HG03354 (cell line): ENCODE data around the gene LCN2.
"Not testable (repeated sequence)": the region's sequence is repeated elsewhere in the genome, so short reads cannot be mapped to it uniquely, and the experiment has no call there.

ENCODE experiments used
- ATAC-seq: cut with Tn5 transposase; IDR thresholded peaks from one replicate; pipeline ENCODE4 v1.9.1; 2021; ENCODE audit warnings: mild to moderate bottlenecking; ENCODE audit not compliant: unreplicated experiment, poor library complexity, severe bottlenecking

Gene LCN2

DNA sequence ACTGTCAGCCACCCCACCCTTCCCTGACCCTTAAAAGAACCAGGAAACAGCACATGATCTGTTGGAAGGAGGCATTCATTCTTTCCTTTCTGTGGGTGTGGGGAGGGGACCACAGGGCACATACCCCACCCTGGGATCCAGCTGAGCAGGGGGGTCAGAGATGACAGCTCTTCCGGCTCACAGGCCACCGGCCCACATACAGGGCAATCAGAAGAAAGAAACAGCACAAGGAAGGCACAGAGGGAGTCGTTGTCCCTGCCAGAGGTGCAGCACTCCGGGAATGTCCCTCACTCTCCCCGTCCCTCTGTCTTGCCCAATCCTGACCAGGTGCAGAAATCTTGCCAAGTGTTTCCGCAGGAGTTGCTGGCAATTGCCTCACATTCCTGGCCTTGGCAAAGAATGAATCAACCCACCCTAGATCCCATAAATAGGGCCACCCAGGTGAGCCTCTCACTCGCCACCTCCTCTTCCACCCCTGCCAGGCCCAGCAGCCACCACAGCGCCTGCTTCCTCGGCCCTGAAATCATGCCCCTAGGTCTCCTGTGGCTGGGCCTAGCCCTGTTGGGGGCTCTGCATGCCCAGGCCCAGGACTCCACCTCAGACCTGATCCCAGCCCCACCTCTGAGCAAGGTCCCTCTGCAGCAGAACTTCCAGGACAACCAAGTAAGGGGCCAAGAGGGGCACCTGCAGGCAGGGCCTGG, at the start of gene LCN2:
Gene LCN2, plus strand, starts transcription at position 453 of the 701 bp plus-strand sequence. Its CDS starts 73 bp downstream, at position 526.
- no peak for ATAC-seq

DNA sequence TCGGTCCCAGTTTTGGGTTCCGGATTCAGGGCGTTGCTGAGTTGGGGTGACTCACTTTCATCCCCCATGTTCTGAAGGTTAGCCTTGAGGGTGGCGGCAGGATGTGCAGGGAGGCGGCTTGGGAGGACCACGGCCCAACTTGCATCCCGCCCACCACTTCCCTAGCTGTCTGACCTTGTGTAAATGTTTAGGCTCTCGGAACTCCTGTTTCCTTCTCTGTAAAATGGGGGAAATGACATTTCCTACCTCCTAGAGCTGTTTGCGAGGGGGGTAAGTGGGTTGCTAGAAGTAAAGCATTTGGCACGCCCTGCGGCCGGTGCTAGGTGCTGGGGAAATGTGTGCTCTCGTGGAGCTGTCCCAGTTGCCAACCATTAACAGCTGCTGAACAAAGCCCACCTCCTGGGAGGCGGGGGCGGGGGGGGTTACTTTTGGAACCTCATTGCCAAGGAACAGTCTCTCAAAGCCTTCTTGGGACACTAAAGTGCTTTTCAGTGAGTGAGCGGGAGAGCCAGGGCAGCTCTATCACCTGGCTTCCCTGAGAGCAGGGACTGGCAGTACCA, 49.2 kb upstream of the LCN2 start:
- ATAC-seq, result no peak

DNA sequence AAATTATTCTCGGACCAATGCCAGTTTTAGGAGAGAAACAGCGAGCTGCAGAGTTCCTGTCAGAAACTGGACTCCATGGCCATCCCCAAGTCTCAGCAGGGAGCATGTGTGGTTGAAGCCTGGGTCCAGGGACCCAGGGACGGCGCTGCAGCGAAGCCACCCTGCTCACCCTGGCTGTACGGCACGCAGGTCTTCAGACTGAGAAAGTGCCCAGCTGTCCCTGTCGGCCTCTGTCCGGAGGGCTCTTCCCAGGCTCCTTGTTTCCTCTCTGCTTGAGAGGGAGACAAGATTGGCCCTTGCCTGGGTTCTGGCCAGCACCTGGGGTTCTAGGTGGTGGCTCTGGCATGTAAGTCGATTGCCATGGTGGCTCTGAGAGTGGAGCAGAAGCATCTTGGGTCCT, 48.7 kb upstream of the LCN2 start:
- no peak for ATAC-seq

DNA sequence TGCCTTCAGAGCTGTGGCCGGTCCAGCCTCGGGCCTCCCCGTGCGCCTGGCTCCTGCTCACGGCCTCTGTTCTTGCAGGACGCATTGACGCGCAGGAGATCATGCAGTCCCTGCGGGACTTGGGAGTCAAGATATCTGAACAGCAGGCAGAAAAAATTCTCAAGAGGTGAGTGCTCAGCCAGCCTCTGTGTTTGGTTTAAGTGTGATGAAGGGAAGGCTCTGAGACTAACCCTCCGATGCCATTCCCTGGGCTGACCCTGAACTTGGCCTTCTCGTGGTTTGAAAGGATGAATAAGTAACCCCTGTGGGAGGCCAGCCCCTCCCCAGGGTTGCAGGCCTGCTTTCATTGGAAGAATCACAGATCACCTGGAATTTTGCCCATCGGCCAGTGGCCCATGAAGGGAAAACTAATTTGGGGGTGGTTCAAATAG, 48.0 kb upstream of the LCN2 start:
- no peak for ATAC-seq

DNA sequence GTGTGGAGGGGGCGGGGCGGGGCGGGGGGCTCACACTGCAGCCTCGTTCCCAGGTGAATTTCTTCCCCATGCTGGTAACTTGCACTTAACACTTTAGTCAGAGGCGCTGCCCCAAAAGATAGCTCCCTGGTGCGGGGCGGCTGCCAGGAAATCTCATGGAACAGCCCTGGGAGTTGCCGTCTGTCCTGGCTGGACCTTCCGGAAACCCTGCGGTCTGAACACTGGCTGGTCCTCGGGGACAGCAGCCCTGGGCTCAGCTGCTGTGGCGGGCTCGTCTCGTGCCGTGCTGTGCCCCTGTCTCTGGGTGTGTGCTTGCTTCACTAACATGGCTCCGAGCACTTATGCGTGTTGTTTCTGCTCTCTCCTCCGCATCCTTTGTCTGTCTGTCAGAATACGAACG, 47.6 kb upstream of the LCN2 start:
- ATAC-seq, result no peak

DNA sequence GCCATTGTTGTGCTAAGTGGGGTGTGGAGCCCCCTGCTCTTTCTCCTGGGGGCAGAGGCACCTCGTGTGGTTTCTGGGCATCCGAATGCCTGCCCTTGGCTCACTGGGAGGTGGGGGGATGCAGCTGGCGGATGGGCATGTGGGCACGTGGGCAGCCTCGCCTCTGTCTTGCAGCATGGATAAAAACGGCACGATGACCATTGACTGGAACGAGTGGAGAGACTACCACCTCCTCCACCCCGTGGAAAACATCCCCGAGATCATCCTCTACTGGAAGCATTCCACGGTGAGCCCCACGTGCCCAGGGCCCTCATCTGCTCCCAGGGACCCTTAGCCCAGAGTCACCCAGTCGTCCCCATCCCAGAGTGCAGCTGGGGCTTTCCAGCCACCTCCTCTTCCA, 47.1 kb upstream of the LCN2 start:
- no peak for ATAC-seq

DNA sequence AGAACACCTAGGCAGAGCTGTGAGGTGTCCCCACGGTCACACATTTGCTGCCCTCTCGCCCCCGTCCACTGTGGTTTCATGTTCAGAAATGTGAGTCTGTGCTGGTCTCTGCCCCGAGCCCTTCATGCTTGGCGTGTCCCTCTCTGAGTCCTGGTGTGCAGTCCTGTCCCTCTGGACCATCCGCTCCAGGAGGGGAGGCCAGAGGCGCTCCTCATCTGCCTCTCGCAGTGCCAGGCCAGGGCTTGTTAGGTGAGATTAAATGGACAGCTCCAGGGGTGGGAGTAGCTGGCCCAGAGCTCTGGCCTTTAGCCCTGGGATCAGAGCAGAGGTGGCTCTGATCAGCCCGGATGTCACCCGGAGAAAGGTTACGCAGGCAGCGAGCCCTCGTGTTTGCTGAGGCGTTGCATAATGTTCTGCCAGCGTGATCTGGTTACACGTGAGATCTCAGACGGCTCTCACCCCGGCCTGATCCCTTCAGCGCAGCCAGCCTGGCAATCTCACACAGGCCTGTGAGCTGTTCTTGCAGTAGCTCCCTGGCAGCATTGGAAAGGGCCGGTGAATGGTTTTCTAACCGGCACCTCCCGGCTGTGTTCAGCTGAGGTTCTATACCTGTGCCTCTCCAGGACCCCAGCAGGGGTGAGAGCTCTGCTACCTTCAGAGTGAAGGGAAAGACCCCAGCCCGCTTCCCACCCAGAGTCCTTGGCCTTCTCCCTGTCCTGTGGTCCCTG, 46.2 kb upstream of the LCN2 start:
- no peak for ATAC-seq

DNA sequence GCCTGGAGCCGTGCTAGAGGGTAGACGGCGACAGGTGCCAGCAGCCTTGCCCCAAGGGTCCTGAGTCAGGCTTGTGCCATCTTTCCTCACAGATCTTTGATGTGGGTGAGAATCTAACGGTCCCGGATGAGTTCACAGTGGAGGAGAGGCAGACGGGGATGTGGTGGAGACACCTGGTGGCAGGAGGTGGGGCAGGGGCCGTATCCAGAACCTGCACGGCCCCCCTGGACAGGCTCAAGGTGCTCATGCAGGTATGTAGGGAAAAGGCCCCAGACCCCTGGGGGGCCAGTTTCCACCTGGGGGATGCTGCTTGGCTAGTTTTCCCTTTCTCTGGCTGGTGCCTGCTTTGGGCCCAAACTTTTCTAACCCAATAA, 45.7 kb upstream of the LCN2 start:
- ATAC-seq, result no peak

DNA sequence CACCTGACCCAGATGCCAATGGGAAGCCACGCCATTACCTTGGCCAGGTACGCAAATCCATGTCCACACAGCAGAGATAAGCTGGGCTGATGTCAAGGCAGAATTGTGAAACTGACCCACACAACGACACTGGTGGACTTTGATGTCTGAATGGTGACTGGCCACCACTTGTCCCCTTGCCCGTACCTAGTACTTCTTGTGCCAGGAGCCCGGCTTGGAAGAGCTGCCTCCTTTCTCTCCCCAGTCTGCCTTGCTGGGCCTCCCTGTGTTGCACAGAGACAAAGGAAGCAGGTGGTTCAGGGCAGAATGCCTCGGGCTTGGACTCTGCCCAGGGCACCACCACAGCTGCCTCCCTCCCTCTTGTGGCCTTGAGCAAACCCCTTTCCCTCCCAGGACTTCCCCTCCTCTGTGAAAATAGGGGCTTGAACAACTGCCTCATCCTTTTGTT, 45.1 kb upstream of the LCN2 start:
- no peak for ATAC-seq

DNA sequence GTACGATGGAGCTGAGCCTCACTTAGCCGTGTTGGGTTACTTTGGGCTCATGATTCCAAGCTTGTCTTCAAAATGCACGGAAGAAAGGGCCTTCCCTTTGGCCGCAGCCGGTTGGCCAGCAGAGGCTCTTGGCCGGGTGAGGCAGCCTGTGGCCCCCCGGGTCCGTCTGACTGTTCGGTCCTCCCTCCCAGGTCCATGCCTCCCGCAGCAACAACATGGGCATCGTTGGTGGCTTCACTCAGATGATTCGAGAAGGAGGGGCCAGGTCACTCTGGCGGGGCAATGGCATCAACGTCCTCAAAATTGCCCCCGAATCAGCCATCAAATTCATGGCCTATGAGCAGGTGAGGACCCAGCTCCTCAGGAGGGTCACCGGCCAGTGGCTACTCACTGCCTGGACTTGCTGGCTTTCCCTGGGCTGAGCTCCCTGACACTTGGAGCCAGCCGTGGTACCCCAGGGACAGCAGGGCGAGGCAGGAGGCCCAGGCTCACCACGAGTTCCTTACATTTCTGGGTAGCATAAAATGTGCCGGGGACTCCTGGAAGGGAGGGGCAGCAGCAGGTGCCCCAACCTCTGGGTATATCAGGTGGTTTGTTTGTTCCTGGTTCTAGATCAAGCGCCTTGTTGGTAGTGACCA, 43.6 kb upstream of the LCN2 start:
- no peak for ATAC-seq

DNA sequence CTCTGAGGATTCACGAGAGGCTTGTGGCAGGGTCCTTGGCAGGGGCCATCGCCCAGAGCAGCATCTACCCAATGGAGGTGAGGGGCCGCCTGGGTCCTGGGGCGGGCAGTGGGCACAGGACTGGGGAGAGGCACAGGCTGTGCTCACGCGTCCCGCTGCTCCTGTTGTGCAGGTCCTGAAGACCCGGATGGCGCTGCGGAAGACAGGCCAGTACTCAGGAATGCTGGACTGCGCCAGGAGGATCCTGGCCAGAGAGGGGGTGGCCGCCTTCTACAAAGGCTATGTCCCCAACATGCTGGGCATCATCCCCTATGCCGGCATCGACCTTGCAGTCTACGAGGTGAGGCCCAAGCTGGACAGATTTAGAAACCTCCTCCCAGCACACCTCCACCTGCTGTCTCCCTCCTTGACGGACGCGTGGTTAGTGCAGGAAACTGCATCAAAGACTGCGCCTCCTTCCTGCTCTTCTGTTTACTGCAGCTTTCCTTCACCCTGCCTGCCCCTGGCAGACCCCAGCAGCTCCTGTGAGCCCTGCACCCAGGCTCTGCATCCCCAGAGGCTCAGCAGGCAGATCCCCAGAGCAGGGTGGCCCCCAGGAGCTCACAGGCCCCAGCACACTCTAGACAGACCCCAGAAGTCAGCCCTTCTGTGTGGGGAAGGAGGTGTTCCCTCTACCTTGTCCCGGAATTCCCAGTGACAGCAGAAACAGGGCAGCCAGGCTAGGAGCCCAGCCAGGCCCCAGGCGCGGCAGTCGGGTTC, 42.9 kb upstream of the LCN2 start:
- no peak for ATAC-seq

DNA sequence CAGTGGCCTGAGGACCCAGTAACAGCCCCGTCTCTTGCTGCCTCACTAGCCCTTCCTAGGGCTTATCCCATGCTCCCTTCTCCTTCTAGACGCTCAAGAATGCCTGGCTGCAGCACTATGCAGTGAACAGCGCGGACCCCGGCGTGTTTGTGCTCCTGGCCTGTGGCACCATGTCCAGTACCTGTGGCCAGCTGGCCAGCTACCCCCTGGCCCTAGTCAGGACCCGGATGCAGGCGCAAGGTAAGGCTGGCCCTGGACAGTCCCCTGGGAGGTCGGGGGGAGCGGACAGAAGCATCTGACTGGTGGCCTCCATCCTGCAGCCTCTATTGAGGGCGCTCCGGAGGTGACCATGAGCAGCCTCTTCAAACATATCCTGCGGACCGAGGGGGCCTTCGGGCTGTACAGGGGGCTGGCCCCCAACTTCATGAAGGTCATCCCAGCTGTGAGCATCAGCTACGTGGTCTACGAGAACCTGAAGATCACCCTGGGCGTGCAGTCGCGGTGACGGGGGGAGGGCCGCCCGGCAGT, 42.2 kb upstream of the LCN2 start:
- ATAC-seq, result no peak

DNA sequence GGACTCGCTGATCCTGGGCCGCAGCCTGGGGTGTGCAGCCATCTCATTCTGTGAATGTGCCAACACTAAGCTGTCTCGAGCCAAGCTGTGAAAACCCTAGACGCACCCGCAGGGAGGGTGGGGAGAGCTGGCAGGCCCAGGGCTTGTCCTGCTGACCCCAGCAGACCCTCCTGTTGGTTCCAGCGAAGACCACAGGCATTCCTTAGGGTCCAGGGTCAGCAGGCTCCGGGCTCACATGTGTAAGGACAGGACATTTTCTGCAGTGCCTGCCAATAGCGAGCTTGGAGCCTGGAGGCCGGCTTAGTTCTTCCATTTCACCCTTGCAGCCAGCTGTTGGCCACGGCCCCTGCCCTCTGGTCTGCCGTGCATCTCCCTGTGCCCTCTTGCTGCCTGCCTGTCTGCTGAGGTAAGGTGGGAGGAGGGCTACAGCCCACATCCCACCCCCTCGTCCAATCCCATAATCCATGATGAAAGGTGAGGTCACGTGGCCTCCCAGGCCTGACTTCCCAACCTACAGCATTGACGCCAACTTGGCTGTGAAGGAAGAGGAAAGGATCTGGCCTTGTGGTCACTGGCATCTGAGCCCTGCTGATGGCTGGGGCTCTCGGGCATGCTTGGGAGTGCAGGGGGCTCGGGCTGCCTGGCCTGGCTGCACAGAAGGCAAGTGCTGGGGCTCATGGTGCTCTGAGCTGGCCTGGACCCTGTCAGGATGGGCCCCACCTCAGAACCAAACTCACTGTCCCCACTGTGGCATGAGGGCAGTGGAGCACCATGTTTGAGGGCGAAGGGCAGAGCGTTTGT, 41.6 kb upstream of the LCN2 start:
- ATAC-seq, result no peak

DNA sequence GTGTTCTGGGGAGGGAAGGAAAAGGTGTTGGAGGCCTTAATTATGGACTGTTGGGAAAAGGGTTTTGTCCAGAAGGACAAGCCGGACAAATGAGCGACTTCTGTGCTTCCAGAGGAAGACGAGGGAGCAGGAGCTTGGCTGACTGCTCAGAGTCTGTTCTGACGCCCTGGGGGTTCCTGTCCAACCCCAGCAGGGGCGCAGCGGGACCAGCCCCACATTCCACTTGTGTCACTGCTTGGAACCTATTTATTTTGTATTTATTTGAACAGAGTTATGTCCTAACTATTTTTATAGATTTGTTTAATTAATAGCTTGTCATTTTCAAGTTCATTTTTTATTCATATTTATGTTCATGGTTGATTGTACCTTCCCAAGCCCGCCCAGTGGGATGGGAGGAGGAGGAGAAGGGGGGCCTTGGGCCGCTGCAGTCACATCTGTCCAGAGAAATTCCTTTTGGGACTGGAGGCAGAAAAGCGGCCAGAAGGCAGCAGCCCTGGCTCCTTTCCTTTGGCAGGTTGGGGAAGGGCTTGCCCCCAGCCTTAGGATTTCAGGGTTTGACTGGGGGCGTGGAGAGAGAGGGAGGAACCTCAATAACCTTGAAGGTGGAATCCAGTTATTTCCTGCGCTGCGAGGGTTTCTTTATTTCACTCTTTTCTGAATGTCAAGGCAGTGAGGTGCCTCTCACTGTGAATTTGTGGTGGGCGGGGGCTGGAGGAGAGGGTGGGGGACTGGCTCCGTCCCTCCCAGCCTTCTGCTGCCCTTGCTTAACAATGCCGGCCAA, 40.8 kb upstream of the LCN2 start:
- no peak for ATAC-seq

DNA sequence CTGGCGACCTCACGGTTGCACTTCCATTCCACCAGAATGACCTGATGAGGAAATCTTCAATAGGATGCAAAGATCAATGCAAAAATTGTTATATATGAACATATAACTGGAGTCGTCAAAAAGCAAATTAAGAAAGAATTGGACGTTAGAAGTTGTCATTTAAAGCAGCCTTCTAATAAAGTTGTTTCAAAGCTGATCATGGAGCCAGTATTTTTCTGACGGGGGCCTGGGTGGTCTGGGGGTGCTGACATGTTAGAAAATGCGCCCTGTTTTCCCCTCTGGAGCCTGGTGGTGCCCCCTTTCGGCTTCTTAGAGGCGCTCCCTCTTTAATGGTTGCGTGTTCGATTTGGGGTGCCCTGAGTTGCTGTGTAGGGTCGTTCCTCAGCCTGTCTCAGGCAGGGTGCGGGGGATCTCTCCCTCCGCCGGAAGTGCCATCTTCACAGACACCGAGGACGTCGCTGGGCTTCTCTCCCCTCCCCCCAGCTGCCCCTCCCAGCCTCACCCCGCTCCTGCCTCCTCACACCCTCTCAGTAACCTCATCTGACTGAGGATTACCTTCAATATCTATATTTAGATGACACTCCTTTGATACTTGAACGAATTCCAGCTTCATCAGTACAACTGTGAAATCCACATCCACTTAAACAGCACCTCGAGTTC, 40.1 kb upstream of the LCN2 start:
- ATAC-seq, result no peak

DNA sequence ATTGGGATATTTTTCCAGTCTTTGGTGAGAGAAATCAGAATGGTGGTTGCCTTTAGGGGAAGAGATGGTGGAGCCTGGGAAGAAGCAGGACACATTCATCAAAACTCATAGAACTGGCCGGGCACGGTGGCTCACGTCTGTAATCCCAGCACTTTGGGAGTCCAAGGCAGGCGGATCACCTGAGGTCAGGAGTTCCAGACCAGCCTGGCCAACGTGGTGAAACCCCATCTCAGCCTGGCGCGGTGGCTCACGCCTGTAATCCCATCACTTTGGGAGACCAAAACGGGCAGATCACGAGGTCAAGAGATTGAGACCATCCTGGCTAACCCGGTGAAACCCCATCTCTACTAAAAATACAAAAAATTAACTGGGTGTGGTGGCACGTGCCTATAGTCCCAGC, 37.5 kb upstream of the LCN2 start:
- ATAC-seq, result not testable (repeated sequence)

DNA sequence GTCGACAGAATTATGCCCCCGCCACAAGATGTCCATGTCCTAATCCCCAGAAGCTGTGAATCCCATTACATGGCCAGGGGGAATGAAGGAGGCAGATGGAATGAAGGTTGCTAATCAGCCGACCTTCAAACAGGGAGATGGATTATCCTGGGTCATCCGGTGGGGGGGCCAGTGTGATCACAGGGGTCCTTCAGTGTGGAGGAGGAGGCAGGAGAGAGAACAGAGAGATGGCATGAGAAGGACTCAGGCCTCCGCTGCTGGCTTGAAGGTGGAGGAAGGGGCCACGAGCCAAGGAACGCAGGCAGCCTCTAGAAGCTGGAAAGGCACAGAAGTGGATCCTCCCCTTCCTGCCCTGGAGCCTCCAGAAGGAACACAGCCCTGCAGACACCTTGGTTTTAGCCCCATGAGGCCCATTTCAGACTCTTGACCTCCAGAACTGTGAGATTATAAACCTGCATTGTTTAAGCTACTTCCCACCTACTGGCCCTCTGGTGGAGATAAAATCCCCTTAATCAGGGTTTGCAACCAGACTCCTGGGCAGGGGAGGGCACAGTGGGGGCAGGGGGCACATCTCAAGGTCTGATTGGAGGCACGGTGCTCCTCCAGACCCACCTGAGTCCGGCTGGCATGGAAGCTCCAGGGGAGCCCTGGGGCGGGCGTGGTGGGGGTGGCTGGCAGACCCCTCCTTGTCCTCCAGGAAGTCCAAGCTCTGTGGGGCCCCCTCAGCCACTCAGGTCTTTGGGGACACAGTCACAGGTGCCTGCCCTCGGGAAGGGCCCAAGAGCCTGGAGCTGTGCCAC, 35.5 kb upstream of the LCN2 start:
- no peak for ATAC-seq
